HepG2 (cell line): Measurements from ENCODE around the gene SPAG6. TPM values are rescaled to one million over a fixed set of nuclear protein-coding genes. Genes with fewer than 3 reads are reported as not detected.
A peak's percentile ranks its signal among the peaks of the same experiment; 100 is the strongest.

ENCODE experiments used
- ATAC-seq: fragments of 200-7000 bp; cut with Tn5 transposase; 3 replicates; pipeline ENCODE4 v1.9.1; 2020; ENCODE audit warnings: mild to moderate bottlenecking, moderate library complexity
- BruUV-seq: library from RNA; stranded (reverse); fragments of 400-500 nt; replicated peaks from 2 replicates; lab custom pipeline; 2021; lab: Mats Ljungman, UMichigan
- CTCF ChIA-PET: fragments of 300-600 bp; formaldehyde crosslinking; extraction: SDS; loops from one replicate; lab custom pipeline; 2021; ENCODE audit warnings: low total read pairs, inconsistent platforms, low intra/inter-chr PET ratio; lab: Yijun Ruan, JAX
- POLR2A ChIA-PET: fragments of 350-600 bp; sonication (Branson Sonifier 250); formaldehyde crosslinking; loops from one replicate; lab custom pipeline; 2020; ENCODE audit warnings: antibody characterized with exemption, inconsistent platforms; lab: Yijun Ruan, JAX
- DNase-seq: peaks from one replicate; pipeline ENCODE4 v3.0.0-alpha.2; 2015; ENCODE audit warnings: low spot score
- FAIRE-seq: peaks from 3 replicates; lab custom pipeline; 2011; peaks lifted over from hg19 to GRCh38; lab: Jason Lieb, UNC
- H2AFZ ChIP-seq: one replicate; pipeline ENCODE4 v1.6.1; 2011; ENCODE audit warnings: low read length, inconsistent platforms
- H3K27ac ChIP-seq: fragments of 300-600 bp; 3 replicates; pipeline ENCODE4 v1.8.0; 2011; ENCODE audit warnings: mixed run types, mild to moderate bottlenecking, mixed read lengths, low read length, inconsistent platforms; ENCODE audit not compliant: insufficient read depth; ENCODE audit errors: extremely low read length
- H3K27me3 ChIP-seq, 2 experiments: fragments of 200-600 bp in 1 of 2; 2 replicates in 1 of 2; 3 replicates in 1 of 2; pipeline versions ENCODE4 v1.6.0 to v1.8.0; 2011; ENCODE audit warnings: low read length in 2 of 2, mild to moderate bottlenecking in 2 of 2, moderate library complexity in 2 of 2, inconsistent platforms in 1 of 2; ENCODE audit not compliant: insufficient read depth in 2 of 2, control insufficient read depth in 1 of 2
- H3K36me3 ChIP-seq, 2 experiments: fragments of 200-600 bp in 1 of 2; replicated peaks in 1 of 2; 2 replicates in 1 of 2; 3 replicates in 1 of 2; pipeline versions ENCODE4 v1.5.1 to v1.8.0; 2011; ENCODE audit warnings: low read length in 2 of 2, inconsistent platforms in 1 of 2; ENCODE audit not compliant: insufficient read depth in 2 of 2, control insufficient read depth in 1 of 2
- H3K4me1 ChIP-seq: 2 replicates; pipeline ENCODE4 v1.5.1; 2012; ENCODE audit warnings: low read length, inconsistent platforms; ENCODE audit not compliant: insufficient read depth
- H3K4me2 ChIP-seq: 2 replicates; pipeline ENCODE4 v1.6.0; 2011; ENCODE audit warnings: low read depth, low read length, inconsistent platforms
- H3K4me3 ChIP-seq, 3 experiments: fragments of 200-600 bp in 1 of 3; sonication (generic), shearing (Covaris generic) in 1 of 3; replicated peaks in 1 of 3; 2 replicates each; pipeline ENCODE4 v1.5.1; 2011 to 2016; ENCODE audit warnings: low read length in 3 of 3, inconsistent platforms in 2 of 3, low read depth in 2 of 3, mild to moderate bottlenecking in 2 of 3, control low read depth in 1 of 3, mixed read lengths in 1 of 3; ENCODE audit not compliant: insufficient read depth in 1 of 3
- H3K79me2 ChIP-seq: one replicate; pipeline ENCODE4 v1.6.1; 2011; ENCODE audit warnings: low read length, inconsistent platforms; ENCODE audit not compliant: insufficient read depth
- H3K9ac ChIP-seq: 2 replicates; pipeline ENCODE4 v1.6.0; 2011; ENCODE audit warnings: mild to moderate bottlenecking, low read depth, low read length, inconsistent platforms; ENCODE audit not compliant: insufficient read depth
- H3K9me3 ChIP-seq: 2 replicates; pipeline ENCODE4 v1.5.1; 2012; ENCODE audit warnings: mild to moderate bottlenecking, low read length
- H4K20me1 ChIP-seq: 2 replicates; pipeline ENCODE4 v1.6.0; 2011; ENCODE audit warnings: inconsistent platforms, mild to moderate bottlenecking, low read length, moderate library complexity; ENCODE audit not compliant: insufficient read depth
- AGO1 ChIP-seq: fragments of 200-400 bp; formaldehyde crosslinking; IDR thresholded peaks from 2 replicates; pipeline ENCODE4 v1.6.1; 2017; ENCODE audit warnings: mild to moderate bottlenecking, low read depth, low read length, moderate library complexity; ENCODE audit not compliant: poor library complexity, severe bottlenecking
- HNRNPK ChIP-seq: fragments of 200-400 bp; formaldehyde crosslinking; IDR thresholded peaks from 2 replicates; pipeline ENCODE4 v1.6.1; 2018; ENCODE audit warnings: low read length, low read depth, moderate library complexity, mild to moderate bottlenecking; ENCODE audit not compliant: poor library complexity, severe bottlenecking
- JDP2 ChIP-seq: sonication (generic); formaldehyde crosslinking; IDR thresholded peaks from 2 replicates; pipeline ENCODE4 v1.8.1; 2022; ENCODE audit warnings: missing genetic modification reagents, borderline replicate concordance
- NR2C2 ChIP-seq: sonication (generic); formaldehyde crosslinking; IDR thresholded peaks from 2 replicates; pipeline ENCODE4 v1.4.0; 2020; ENCODE audit warnings: missing genetic modification reagents, mild to moderate bottlenecking, moderate library complexity, borderline replicate concordance
- REXO4 ChIP-seq: sonication (generic); formaldehyde crosslinking; IDR thresholded peaks from 2 replicates; pipeline ENCODE4 v1.8.0; 2022; ENCODE audit warnings: missing genetic modification reagents, mild to moderate bottlenecking, borderline replicate concordance
- SALL2 ChIP-seq: sonication (generic); formaldehyde crosslinking; IDR thresholded peaks from 2 replicates; pipeline ENCODE4 v1.8.1; 2023; ENCODE audit warnings: mild to moderate bottlenecking, missing genetic modification reagents, inconsistent platforms
- SMAD3 ChIP-seq: sonication (generic); formaldehyde crosslinking; IDR thresholded peaks from 2 replicates; pipeline ENCODE4 v1.4.0; 2020; ENCODE audit warnings: missing genetic modification reagents
- SP140L ChIP-seq: sonication (generic); formaldehyde crosslinking; IDR thresholded peaks from 2 replicates; pipeline ENCODE4 v1.4.0; 2020; ENCODE audit warnings: missing genetic modification reagents, borderline replicate concordance
- TOPORS ChIP-seq: sonication (generic); formaldehyde crosslinking; IDR thresholded peaks from 2 replicates; pipeline ENCODE4 v1.8.0; 2023; ENCODE audit warnings: mild to moderate bottlenecking, missing genetic modification reagents
- XRCC5 ChIP-seq: fragments of 200-400 bp; formaldehyde crosslinking; optimal IDR thresholded peaks from 2 replicates; pipeline ENCODE3; 2017; ENCODE audit warnings: mild to moderate bottlenecking, low read length
- ZFP36L1 ChIP-seq: sonication (generic); formaldehyde crosslinking; IDR thresholded peaks from 2 replicates; pipeline ENCODE4 v1.8.0; 2022; ENCODE audit warnings: mild to moderate bottlenecking, missing genetic modification reagents, moderate library complexity
- ZNF12 ChIP-seq: sonication (generic); formaldehyde crosslinking; IDR thresholded peaks from 2 replicates; pipeline ENCODE4 v1.5.0; 2020; ENCODE audit warnings: missing genetic modification reagents
- ZNF160 ChIP-seq: sonication (generic); formaldehyde crosslinking; IDR thresholded peaks from 2 replicates; pipeline ENCODE4 v1.8.0; 2022; ENCODE audit warnings: mild to moderate bottlenecking, inconsistent platforms, missing genetic modification reagents
- ZNF207 ChIP-seq: fragments of 450-650 bp; IDR thresholded peaks from 2 replicates; pipeline ENCODE4 v1.6.1; 2016; ENCODE audit warnings: antibody characterized with exemption, borderline replicate concordance
- ZNF510 ChIP-seq: sonication (generic); formaldehyde crosslinking; IDR thresholded peaks from 2 replicates; pipeline ENCODE4 v1.4.0; 2020; ENCODE audit warnings: low read depth, mild to moderate bottlenecking, missing genetic modification reagents
- ZNF629 ChIP-seq: sonication (generic); formaldehyde crosslinking; conservative IDR thresholded peaks from 2 replicates; pipeline ENCODE4 v1.5.0; 2020; ENCODE audit warnings: missing genetic modification reagents
- ZNF777 ChIP-seq: sonication (generic); formaldehyde crosslinking; IDR thresholded peaks from 2 replicates; pipeline ENCODE4 v1.4.0; 2020; ENCODE audit warnings: missing genetic modification reagents
- WGBS: methylation state at CpG from one replicate; pipeline ENCODE4 v1.1.6; 2017; ENCODE audit warnings: low lambda C conversion rate; 5-methylcytosine and 5-hydroxymethylcytosine counted together
- in situ Hi-C: cut with HindIII; loops from 2 replicates; pipeline ENCODE4 v1.10.0; 2017; ENCODE audit warnings: low pct_unique_long_range_greater_than_20kb; ENCODE audit not compliant: extremely low pct_ligation_motif_present
- intact Hi-C: fragments of 100-400 bp; cut with micrococcal nuclease; formaldehyde crosslinking; loops from one replicate; pipeline ENCODE4 v1.10.0; 2022; ENCODE audit not compliant: unreplicated experiment
- polyA plus RNA-seq, 8 experiments: library from polyadenylated mRNA; depleted of rRNA in 3 of 8; stranded (reverse) in 7 of 8; unstranded in 1 of 8; fragments of >200 nt; fragmentation: Illumina TruSeq in 4 of 8; extraction: Trizol in 4 of 8; gene quantifications; 2 replicates each; pipeline versions ENCODE4 v1.2.1 to v1.2.3, GENCODE V29; 2011 to 2016; ENCODE audit warnings: low read depth in 4 of 8, missing spikeins in 1 of 8, mixed read lengths in 1 of 8; ENCODE audit not compliant: insufficient read depth in 1 of 8
- total RNA-seq, 5 experiments: library from RNA; depleted of rRNA; stranded (reverse); fragments of >200 nt; fragmentation: Illumina TruSeq; extraction: Trizol; gene quantifications; 2 replicates each; pipeline ENCODE4 v1.2.3, GENCODE V29; 2016; ENCODE audit warnings: low read depth in 1 of 5
- TF ChIP-seq, protein P1 (sequence below): sonication (generic); formaldehyde crosslinking; IDR thresholded peaks from 2 replicates; pipeline ENCODE4 v1.5.1; 2020; ENCODE audit warnings: mild to moderate bottlenecking, missing genetic modification reagents, borderline replicate concordance

SPAG6 gene
- total and polyA plus RNA-seq, 2 of the 13 experiments (the other 11 are each of a cell fraction or from before 2014, with no cell fraction given) = not detected

GRCh38 chr10:22438711-22439110, 93.4 kb downstream of the SPAG6 start:
- CTCF ChIA-PET = no interaction called here
- H3K27ac ChIP-seq = no peak overlapping the region
- no peak for TF ChIP-seq SMAD3 (CRISPR knock-in tag)
- TF ChIP-seq ZFP36L1 = no peak
- no peak for TF ChIP-seq HNRNPK
- no peak for TF ChIP-seq AGO1
- no peak for TF ChIP-seq TOPORS (CRISPR knock-in tag)
- TF ChIP-seq SALL2 (CRISPR knock-in tag) = no peak
- TF ChIP-seq ZNF160 (CRISPR knock-in tag) = no peak
- TF ChIP-seq ZNF629 (CRISPR knock-in tag) = no peak
- no peak for TF ChIP-seq ZNF12
- no peak for TF ChIP-seq ZNF510 (CRISPR knock-in tag)
- no peak for TF ChIP-seq ZNF777 (CRISPR knock-in tag)
- TF ChIP-seq JDP2 = no peak
- no peak for TF ChIP-seq REXO4 (CRISPR knock-in tag)
- TF ChIP-seq XRCC5 = no peak
- no peak for TF ChIP-seq NR2C2 (CRISPR knock-in tag)
- no peak for TF ChIP-seq ZNF207
- TF ChIP-seq SP140L (CRISPR knock-in tag) = no peak
- TF ChIP-seq, protein P1, sequence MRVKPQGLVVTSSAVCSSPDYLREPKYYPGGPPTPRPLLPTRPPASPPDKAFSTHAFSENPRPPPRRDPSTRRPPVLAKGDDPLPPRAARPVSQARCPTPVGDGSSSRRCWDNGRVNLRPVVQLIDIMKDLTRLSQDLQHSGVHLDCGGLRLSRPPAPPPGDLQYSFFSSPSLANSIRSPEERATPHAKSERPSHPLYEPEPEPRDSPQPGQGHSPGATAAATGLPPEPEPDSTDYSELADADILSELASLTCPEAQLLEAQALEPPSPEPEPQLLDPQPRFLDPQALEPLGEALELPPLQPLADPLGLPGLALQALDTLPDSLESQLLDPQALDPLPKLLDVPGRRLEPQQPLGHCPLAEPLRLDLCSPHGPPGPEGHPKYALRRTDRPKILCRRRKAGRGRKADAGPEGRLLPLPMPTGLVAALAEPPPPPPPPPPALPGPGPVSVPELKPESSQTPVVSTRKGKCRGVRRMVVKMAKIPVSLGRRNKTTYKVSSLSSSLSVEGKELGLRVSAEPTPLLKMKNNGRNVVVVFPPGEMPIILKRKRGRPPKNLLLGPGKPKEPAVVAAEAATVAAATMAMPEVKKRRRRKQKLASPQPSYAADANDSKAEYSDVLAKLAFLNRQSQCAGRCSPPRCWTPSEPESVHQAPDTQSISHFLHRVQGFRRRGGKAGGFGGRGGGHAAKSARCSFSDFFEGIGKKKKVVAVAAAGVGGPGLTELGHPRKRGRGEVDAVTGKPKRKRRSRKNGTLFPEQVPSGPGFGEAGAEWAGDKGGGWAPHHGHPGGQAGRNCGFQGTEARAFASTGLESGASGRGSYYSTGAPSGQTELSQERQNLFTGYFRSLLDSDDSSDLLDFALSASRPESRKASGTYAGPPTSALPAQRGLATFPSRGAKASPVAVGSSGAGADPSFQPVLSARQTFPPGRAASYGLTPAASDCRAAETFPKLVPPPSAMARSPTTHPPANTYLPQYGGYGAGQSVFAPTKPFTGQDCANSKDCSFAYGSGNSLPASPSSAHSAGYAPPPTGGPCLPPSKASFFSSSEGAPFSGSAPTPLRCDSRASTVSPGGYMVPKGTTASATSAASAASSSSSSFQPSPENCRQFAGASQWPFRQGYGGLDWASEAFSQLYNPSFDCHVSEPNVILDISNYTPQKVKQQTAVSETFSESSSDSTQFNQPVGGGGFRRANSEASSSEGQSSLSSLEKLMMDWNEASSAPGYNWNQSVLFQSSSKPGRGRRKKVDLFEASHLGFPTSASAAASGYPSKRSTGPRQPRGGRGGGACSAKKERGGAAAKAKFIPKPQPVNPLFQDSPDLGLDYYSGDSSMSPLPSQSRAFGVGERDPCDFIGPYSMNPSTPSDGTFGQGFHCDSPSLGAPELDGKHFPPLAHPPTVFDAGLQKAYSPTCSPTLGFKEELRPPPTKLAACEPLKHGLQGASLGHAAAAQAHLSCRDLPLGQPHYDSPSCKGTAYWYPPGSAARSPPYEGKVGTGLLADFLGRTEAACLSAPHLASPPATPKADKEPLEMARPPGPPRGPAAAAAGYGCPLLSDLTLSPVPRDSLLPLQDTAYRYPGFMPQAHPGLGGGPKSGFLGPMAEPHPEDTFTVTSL (CRISPR knock-in tag) = no peak
- peaks cover 0 to 16% of the 10 kb centered on the region in 2 experiments; a peak in 4 of 5 replicates for H3K27me3 ChIP-seq
- 42% methylated on average over 4 of the region's 4 CpGs for WGBS
- H3K4me2 ChIP-seq = peak overlapping the region; percentile 93; the same call in 1 of the 2 replicates
- H3K9me3 ChIP-seq = no peaks in the 10 kb centered on the region
- no peaks in the 10 kb centered on the region for H3K36me3 ChIP-seq
- no peak overlapping the region for H3K4me3 ChIP-seq
- in situ Hi-C loops = no loop called here
- peaks cover 25% of the 10 kb centered on the region for H3K4me1 ChIP-seq
- H3K79me2 ChIP-seq = no peaks in the 10 kb centered on the region
- intact Hi-C loops = loop anchor here (5.0 to 10.0 kb wide), 3 partner anchors 96 to 434 kb away; partner anchors contain the start of genes COMMD3 and DNAJC1
- DNase-seq (no peak), FAIRE-seq (no peak), ATAC-seq (no peak)
- no peak overlapping the region for H3K9ac ChIP-seq
- no TSS peak for BruUV-seq
- no peaks in the 10 kb centered on the region for H4K20me1 ChIP-seq
- POLR2A ChIA-PET = no interaction called here
- H2AFZ ChIP-seq = no peak overlapping the region
